ENCODE results near the gene TXLNB.

The TXLNB gene

GRCh38 chr6:139313784-139314545 is 22.2 kb upstream of the TXLNB start:
- H2AFZ ChIP-seq = peak overlapping the region; percentile 58
- peaks cover 13% of the 10 kb centered on the region for H3K4me1 ChIP-seq
- H3K4me3 ChIP-seq (ENCODE audit: low read depth, low read length) = no peak overlapping the region
- TF ChIP-seq, protein P1, sequence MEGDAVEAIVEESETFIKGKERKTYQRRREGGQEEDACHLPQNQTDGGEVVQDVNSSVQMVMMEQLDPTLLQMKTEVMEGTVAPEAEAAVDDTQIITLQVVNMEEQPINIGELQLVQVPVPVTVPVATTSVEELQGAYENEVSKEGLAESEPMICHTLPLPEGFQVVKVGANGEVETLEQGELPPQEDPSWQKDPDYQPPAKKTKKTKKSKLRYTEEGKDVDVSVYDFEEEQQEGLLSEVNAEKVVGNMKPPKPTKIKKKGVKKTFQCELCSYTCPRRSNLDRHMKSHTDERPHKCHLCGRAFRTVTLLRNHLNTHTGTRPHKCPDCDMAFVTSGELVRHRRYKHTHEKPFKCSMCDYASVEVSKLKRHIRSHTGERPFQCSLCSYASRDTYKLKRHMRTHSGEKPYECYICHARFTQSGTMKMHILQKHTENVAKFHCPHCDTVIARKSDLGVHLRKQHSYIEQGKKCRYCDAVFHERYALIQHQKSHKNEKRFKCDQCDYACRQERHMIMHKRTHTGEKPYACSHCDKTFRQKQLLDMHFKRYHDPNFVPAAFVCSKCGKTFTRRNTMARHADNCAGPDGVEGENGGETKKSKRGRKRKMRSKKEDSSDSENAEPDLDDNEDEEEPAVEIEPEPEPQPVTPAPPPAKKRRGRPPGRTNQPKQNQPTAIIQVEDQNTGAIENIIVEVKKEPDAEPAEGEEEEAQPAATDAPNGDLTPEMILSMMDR (IDR thresholded peaks at IDR 0.05) = no peak
- no peaks in the 10 kb centered on the region for H3K36me3 ChIP-seq (ENCODE audit: control insufficient read depth, insufficient read depth, low read length)
- no peaks in the 10 kb centered on the region for H3K79me2 ChIP-seq
- H3K9me3 ChIP-seq (ENCODE audit: control insufficient read depth, low read length) = no peaks in the 10 kb centered on the region
- H3K9ac ChIP-seq = no peak overlapping the region
- no peak overlapping the region for H3K27ac ChIP-seq
- H3K27me3 ChIP-seq (ENCODE audit: control insufficient read depth, insufficient read depth, low read length) = no peaks in the 10 kb centered on the region
- H3K4me2 ChIP-seq (ENCODE audit: low read length) = no peak overlapping the region

- peak overlapping the region; percentile 58 for H2AFZ ChIP-seq
- H3K4me1 ChIP-seq = peaks cover 13% of the 10 kb centered on the region
- no peaks in the 10 kb centered on the region for H3K27me3 ChIP-seq (ENCODE audit: control insufficient read depth, insufficient read depth, low read length)
- no peak overlapping the region for H3K4me2 ChIP-seq (ENCODE audit: low read length)
- H3K9me3 ChIP-seq (ENCODE audit: control insufficient read depth, low read length) = no peaks in the 10 kb centered on the region
- no peaks in the 10 kb centered on the region for H3K79me2 ChIP-seq
- TF ChIP-seq, protein P1 (IDR thresholded peaks at IDR 0.05) = no peak
- H3K4me3 ChIP-seq (ENCODE audit: low read depth, low read length) = no peak overlapping the region
- no peak overlapping the region for H3K27ac ChIP-seq
- no peak overlapping the region for H3K9ac ChIP-seq
- H3K36me3 ChIP-seq (ENCODE audit: control insufficient read depth, insufficient read depth, low read length) = no peaks in the 10 kb centered on the region
Measured at GRCh38 chr6:139313229-139313628, 21.4 kb upstream of the TXLNB start.

DNA sequence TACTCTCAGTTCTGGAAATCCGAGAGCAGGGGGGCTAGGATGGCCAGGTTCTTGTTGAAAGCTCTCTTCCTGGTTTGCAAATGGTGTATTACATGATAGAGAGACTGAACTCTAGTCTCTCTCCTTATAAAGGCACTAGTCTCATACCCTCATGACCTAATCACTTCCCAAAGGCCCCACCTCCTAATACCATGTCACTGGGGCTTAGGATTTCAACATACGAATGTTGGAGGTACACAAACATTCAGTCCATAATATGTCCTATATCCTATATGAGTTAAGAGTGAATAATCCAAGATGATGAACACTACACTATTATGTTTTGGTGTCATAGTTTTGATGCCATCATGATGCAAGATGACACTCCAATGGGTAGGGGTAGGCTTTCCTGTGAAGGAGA is 20.0 kb upstream of the TXLNB start:
- H3K9me3 ChIP-seq (ENCODE audit: control insufficient read depth, low read length) = no peaks in the 10 kb centered on the region
- no peak overlapping the region for H3K27ac ChIP-seq
- no peaks in the 10 kb centered on the region for H3K36me3 ChIP-seq (ENCODE audit: control insufficient read depth, insufficient read depth, low read length)
- H3K79me2 ChIP-seq = no peaks in the 10 kb centered on the region
- TF ChIP-seq, protein P1 (IDR thresholded peaks at IDR 0.05) = no peak
- no peak overlapping the region for H3K4me2 ChIP-seq (ENCODE audit: low read length)
- no peak overlapping the region for H2AFZ ChIP-seq
- H3K4me3 ChIP-seq (ENCODE audit: low read depth, low read length) = no peak overlapping the region
- peaks cover 13% of the 10 kb centered on the region for H3K4me1 ChIP-seq
- H3K27me3 ChIP-seq (ENCODE audit: control insufficient read depth, insufficient read depth, low read length) = no peaks in the 10 kb centered on the region
- no peak overlapping the region for H3K9ac ChIP-seq

GRCh38 chr6:139308936-139309603 is 17.3 kb upstream of the TXLNB start:
- Histone ChIP-seq H3K79me2 (no peaks in the 10 kb centered on the region), H3K4me2 (ENCODE audit: low read length) (no peak overlapping the region), H3K4me3 (ENCODE audit: low read depth, low read length) (no peak overlapping the region), H2AFZ (no peak overlapping the region), H3K27me3 (ENCODE audit: control insufficient read depth, insufficient read depth, low read length) (no peaks in the 10 kb centered on the region), H3K9ac (no peak overlapping the region), H3K4me1 (peaks cover 8% of the 10 kb centered on the region), H3K36me3 (ENCODE audit: control insufficient read depth, insufficient read depth, low read length) (no peaks in the 10 kb centered on the region), H3K9me3 (ENCODE audit: control insufficient read depth, low read length) (no peaks in the 10 kb centered on the region), H3K27ac (no peak overlapping the region)
- TF ChIP-seq, protein P1 (IDR thresholded peaks at IDR 0.05) = no peak
